Central memory CD8-positive, alpha-beta T cell (primary cell): Measurements from ENCODE around the gene STRA8.

Source experiments
- ATAC-seq: fragments of 150-1000 bp; cut with Tn5 transposase; replicated peaks from 2 replicates; pipeline ENCODE4 v1.10.0; 2022; ENCODE audit warnings: mild to moderate bottlenecking, moderate FRiP score, moderate number of reproducible peaks; ENCODE audit not compliant: poor library complexity, severe bottlenecking; ENCODE audit errors: extremely low read depth
- DNase-seq, 2 donors: peaks; one replicate each; pipeline ENCODE4 v3.0.0; 2021; ENCODE audit warnings: low spot score in 2 of 2
- H3K27ac Mint-ChIP-seq: one replicate; pipeline ENCODE4 v1.8.0; 2022; ENCODE audit warnings: low read depth, mild to moderate bottlenecking, moderate library complexity, mixed read lengths
- H3K27me3 Mint-ChIP-seq: one replicate; pipeline ENCODE4 v1.8.0; 2022; ENCODE audit warnings: mixed read lengths
- H3K36me3 Mint-ChIP-seq: one replicate; pipeline ENCODE4 v1.8.0; 2022; ENCODE audit warnings: mild to moderate bottlenecking, moderate library complexity, mixed read lengths; ENCODE audit not compliant: insufficient read depth
- H3K4me1 Mint-ChIP-seq: one replicate; pipeline ENCODE4 v1.8.0; 2022; ENCODE audit warnings: mixed read lengths
- H3K4me3 Mint-ChIP-seq: one replicate; pipeline ENCODE4 v1.8.0; 2022; ENCODE audit warnings: mild to moderate bottlenecking, moderate library complexity, mixed read lengths
- H3K9me3 Mint-ChIP-seq: one replicate; pipeline ENCODE4 v1.8.0; 2022; ENCODE audit warnings: mixed read lengths

Gene STRA8

GRCh38 chr7:135285547-135286233 lies 52.1 kb downstream of the STRA8 start:
- H3K4me1 Mint-ChIP-seq, result peaks cover 16% of the 10 kb centered on the region
- no peaks in the 10 kb centered on the region for H3K36me3 Mint-ChIP-seq
- no peak overlapping the region for H3K27ac Mint-ChIP-seq
- DNase-seq (no peak), ATAC-seq (no peak)
- no peak overlapping the region for H3K4me3 Mint-ChIP-seq
- no peaks in the 10 kb centered on the region for H3K9me3 Mint-ChIP-seq
- peaks cover 9% of the 10 kb centered on the region for H3K27me3 Mint-ChIP-seq

DNA sequence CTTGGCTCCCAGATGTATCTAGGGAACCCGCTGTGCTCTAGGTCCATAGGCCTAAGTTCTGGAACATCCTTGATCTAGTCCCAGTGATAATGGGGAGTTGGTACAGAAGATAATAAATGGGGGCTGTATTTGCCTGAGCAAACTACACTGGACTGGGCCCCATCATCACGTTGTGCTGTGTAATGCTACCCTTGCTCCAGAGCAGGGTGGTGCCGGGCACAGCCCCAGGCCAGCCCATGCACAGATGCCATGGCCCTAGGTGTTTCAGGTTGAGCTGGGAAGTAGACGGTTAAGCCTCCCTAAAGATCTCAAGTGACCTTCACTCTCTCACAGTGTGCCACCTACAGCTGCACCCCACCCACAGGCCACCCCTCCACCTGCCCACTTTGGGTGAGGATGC lies 53.2 kb downstream of the STRA8 start:
- ATAC-seq (no peak), DNase-seq (no peak)
- Mint-ChIP-seq H3K9me3 (no peaks in the 10 kb centered on the region), H3K27ac (no peak overlapping the region), H3K27me3 (no peaks in the 10 kb centered on the region), H3K4me3 (no peak overlapping the region), H3K4me1 (peaks cover 9% of the 10 kb centered on the region), H3K36me3 (no peaks in the 10 kb centered on the region)

- Mint-ChIP-seq H3K36me3 (no peaks in the 10 kb centered on the region), H3K27ac (no peak overlapping the region), H3K4me1 (no peaks in the 10 kb centered on the region), H3K27me3 (peaks cover 9% of the 10 kb centered on the region), H3K9me3 (no peaks in the 10 kb centered on the region), H3K4me3 (no peak overlapping the region)
- ATAC-seq, result no peak
- no peak for DNase-seq
Observed at GRCh38 chr7:135290594-135290993, 57.0 kb downstream of the STRA8 start.

DNA sequence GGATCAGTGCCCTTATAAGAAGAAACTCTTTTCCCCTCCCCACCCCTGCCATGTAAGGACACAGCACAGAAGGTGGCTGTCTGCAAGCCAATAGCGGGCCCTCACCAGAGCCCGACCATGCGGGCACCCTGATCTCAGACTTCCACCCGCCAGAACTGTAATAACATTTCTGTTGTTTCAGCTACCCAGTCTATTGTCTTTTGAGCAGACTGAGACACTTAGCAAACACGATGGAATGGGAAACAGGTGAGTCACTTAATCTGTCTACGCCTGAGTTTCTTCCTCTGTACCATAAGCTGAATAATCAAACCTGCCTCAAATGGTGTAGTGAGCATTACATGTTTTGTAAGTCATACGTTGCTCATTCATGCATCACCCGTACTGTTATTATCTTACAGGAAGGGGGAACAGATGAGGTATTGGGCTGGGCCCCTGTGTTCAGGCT lies 58.2 kb downstream of the STRA8 start:
- Mint-ChIP-seq H3K9me3 (no peaks in the 10 kb centered on the region), H3K4me1 (no peaks in the 10 kb centered on the region), H3K4me3 (no peak overlapping the region), H3K36me3 (no peaks in the 10 kb centered on the region), H3K27me3 (peaks cover 9% of the 10 kb centered on the region), H3K27ac (no peak overlapping the region)
- DNase-seq, result no peak
- ATAC-seq, result no peak

GRCh38 chr7:135299235-135299634 lies 65.6 kb downstream of the STRA8 start:
- no peaks in the 10 kb centered on the region for H3K4me1 Mint-ChIP-seq
- no peak for ATAC-seq
- no peak for DNase-seq
- no peaks in the 10 kb centered on the region for H3K36me3 Mint-ChIP-seq
- no peak overlapping the region for H3K4me3 Mint-ChIP-seq
- no peaks in the 10 kb centered on the region for H3K9me3 Mint-ChIP-seq
- H3K27ac Mint-ChIP-seq, result no peak overlapping the region
- no peaks in the 10 kb centered on the region for H3K27me3 Mint-ChIP-seq

DNA sequence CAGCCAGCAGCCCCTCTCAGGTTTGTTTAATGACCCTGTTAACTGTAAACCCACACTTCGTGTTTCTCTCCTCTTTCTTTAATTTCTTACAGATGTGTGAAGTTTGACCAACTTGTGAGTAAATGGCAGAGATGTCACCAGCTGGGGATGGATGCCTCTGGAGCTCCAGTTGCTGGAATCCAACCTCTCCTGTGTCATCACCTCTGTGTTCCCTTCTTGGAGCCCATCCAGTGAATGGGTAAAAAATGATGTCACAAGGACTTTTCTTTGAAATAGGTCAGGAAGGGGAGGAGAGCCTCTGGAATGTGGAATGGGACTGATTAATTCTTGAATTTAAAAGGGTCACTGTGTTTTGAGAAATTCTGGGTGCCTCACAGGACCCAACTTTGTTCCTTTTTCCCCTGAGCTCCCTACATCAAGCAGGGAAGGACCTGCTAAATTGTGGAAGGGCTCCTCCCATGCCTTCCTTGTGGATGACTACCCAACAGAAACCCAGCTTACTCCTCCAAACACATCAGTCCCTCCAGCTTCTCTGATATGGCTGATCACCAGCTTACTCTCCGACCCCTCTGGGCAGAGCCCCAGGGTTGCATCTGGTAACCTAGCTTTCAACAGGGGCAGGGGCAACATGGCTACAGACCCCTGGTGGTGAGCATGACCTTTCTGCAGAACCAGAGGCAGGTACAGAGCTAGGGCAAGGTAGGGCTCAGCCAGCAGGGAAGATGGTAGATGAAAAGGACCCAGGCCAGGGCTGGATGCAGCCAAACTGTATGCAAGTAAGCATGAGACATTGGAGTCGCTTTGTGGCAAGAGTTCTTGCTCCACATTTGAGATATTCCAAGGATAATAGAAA lies 67.5 kb downstream of the STRA8 start:
- no peaks in the 10 kb centered on the region for H3K9me3 Mint-ChIP-seq
- H3K4me1 Mint-ChIP-seq, result no peaks in the 10 kb centered on the region
- ATAC-seq (no peak), DNase-seq (no peak)
- no peak overlapping the region for H3K27ac Mint-ChIP-seq
- no peaks in the 10 kb centered on the region for H3K27me3 Mint-ChIP-seq
- no peak overlapping the region for H3K4me3 Mint-ChIP-seq
- H3K36me3 Mint-ChIP-seq, result no peaks in the 10 kb centered on the region
